Left ventricle myocardium inferior (tissue), 1 donor: ENCODE results near the gene PSMB4. TPM values are rescaled to one million over a fixed set of nuclear protein-coding genes. Genes with fewer than 3 reads are reported as not detected.

Experiments
- total RNA-seq: library from RNA; stranded (reverse); fragmentation: NEBNext Ultra II Directional; extraction: Animal tissue kit (Norgen Biotek cat#: 25700); gene quantifications from one replicate; pipeline ENCODE4 v1.2.1, GENCODE V29; 2021
- donor health status: DM: no; HTN: yes; CAD: no; lungs with severe emphysema.

Gene PSMB4
- total RNA-seq, 1 donor from 2014 or later, result 186 TPM

Other genes with a start within 250 kb of the PSMB4 start
- 0.88 TPM for gene TNFAIP8L2, start 242.9 kb upstream of the PSMB4 start, total RNA-seq
- gene LYSMD1, start 233.7 kb upstream of the PSMB4 start, total RNA-seq, result 12.0 TPM
- 19.4 TPM for gene SCNM1, start 233.4 kb upstream of the PSMB4 start, total RNA-seq
- not detected for gene TMOD4, start 223.6 kb upstream of the PSMB4 start, total RNA-seq
- 40.5 TPM for gene VPS72, start 209.4 kb upstream of the PSMB4 start, total RNA-seq
- gene PIP5K1A, start 201.0 kb upstream of the PSMB4 start, total RNA-seq, result 28.5 TPM
- gene PSMD4, start 144.8 kb upstream of the PSMB4 start, total RNA-seq, result 142 TPM
- gene ZNF687, start 117.3 kb upstream of the PSMB4 start, total RNA-seq, result 11.2 TPM
- gene PI4KB, start 72.2 kb upstream of the PSMB4 start, total RNA-seq, result 44.5 TPM
- 21.0 TPM for gene RFX5, start 52.3 kb upstream of the PSMB4 start, total RNA-seq
- 66.3 TPM for gene SELENBP1, start 26.9 kb upstream of the PSMB4 start, total RNA-seq
- gene POGZ, start 59.9 kb downstream of the PSMB4 start, total RNA-seq, result 37.3 TPM
- 0.52 TPM for gene CGN, start 111.8 kb downstream of the PSMB4 start, total RNA-seq
- gene TUFT1, start 140.7 kb downstream of the PSMB4 start, total RNA-seq, result 3.6 TPM
- 31.8 TPM for gene SNX27, start 212.5 kb downstream of the PSMB4 start, total RNA-seq